ENCODE results near the gene NSF.
"Not testable (repeated sequence)": the region's sequence is repeated elsewhere in the genome, so short reads cannot be mapped to it uniquely, and the experiment has no call there.

Gene NSF

GRCh38 chr17:46685284-46685683, 94.8 kb downstream of the NSF start:
- DNase-seq (ENCODE audit: insufficient read length, low spot score) = not testable (repeated sequence)

GRCh38 chr17:46692196-46692595, 101.7 kb downstream of the NSF start:
- FAIRE-seq; DNase-seq (ENCODE audit: insufficient read length, low spot score): not testable (repeated sequence)

More at GRCh38 chr17:46685284-46685683, 94.8 kb downstream of the NSF start:
- peak; percentile 6 for FAIRE-seq

GRCh38 chr17:46693283-46693682, 102.8 kb downstream of the NSF start:
- not testable (repeated sequence) for DNase-seq (ENCODE audit: insufficient read length, low spot score); FAIRE-seq

- FAIRE-seq; DNase-seq (ENCODE audit: insufficient read length, low spot score): not testable (repeated sequence)
Observed at GRCh38 chr17:46696522-46696921, 106.1 kb downstream of the NSF start.

- not testable (repeated sequence) for DNase-seq (ENCODE audit: insufficient read length, low spot score)
- peak; percentile 70 for FAIRE-seq
Observed at GRCh38 chr17:46699014-46699413, 108.5 kb downstream of the NSF start.

GRCh38 chr17:46717999-46718398, 127.5 kb downstream of the NSF start:
- FAIRE-seq = no peak
- no peak for DNase-seq (ENCODE audit: insufficient read length, low spot score)
- TF ChIP-seq CTCF (IDR thresholded peaks at IDR 0.05; ENCODE audit: insufficient read depth, missing control alignments) = no peak

GRCh38 chr17:46719891-46720290, 129.4 kb downstream of the NSF start:
- FAIRE-seq (peak; percentile 88), DNase-seq (ENCODE audit: insufficient read length, low spot score) (no peak)
- TF ChIP-seq CTCF (IDR thresholded peaks at IDR 0.05; ENCODE audit: insufficient read depth, missing control alignments) = no peak

- DNase-seq (ENCODE audit: insufficient read length, low spot score) = no peak
- peak; percentile 11 for FAIRE-seq
- TF ChIP-seq CTCF (IDR thresholded peaks at IDR 0.05; ENCODE audit: insufficient read depth, missing control alignments) = no peak
Observed at GRCh38 chr17:46720408-46720807, 129.9 kb downstream of the NSF start.

GRCh38 chr17:46722662-46723285, 132.3 kb downstream of the NSF start:
- DNase-seq (ENCODE audit: insufficient read length, low spot score) (no peak), FAIRE-seq (no peak)
- TF ChIP-seq CTCF (IDR thresholded peaks at IDR 0.05; ENCODE audit: insufficient read depth, missing control alignments) = no peak

- FAIRE-seq (no peak), DNase-seq (ENCODE audit: insufficient read length, low spot score) (no peak)
- TF ChIP-seq CTCF (IDR thresholded peaks at IDR 0.05; ENCODE audit: insufficient read depth, missing control alignments) = no peak
Observed at GRCh38 chr17:46726206-46726605, 135.7 kb downstream of the NSF start.

All from D721Med (cell line).